Prostate gland (tissue), 2 donors: ENCODE results near the gene PUSL1. TPM values are rescaled to one million over a fixed set of nuclear protein-coding genes. Genes with fewer than 3 reads are reported as not detected.

Experiments
- DNase-seq: peaks from one replicate; pipeline ENCODE4 v3.0.0-alpha.2; 2019; ENCODE audit warnings: low spot score
- H3K27ac ChIP-seq, 2 donors: fragments of 200-600 bp; sonication (generic); 2 replicates each; pipeline ENCODE4 v1.5.1; 2017 to 2019
- H3K27me3 ChIP-seq: fragments of 200-600 bp; sonication (generic); replicated peaks from 2 replicates; pipeline ENCODE4 v1.5.1; 2019; ENCODE audit not compliant: insufficient read depth
- H3K36me3 ChIP-seq, 2 donors: fragments of 200-600 bp; sonication (generic); 1 replicate in 1 of 2; 2 replicates in 1 of 2; pipeline versions ENCODE4 v1.5.1 to v1.8.1; 2017 to 2019
- H3K4me1 ChIP-seq: fragments of 200-600 bp; sonication (generic); replicated peaks from 2 replicates; pipeline ENCODE4 v1.5.1; 2019
- H3K4me3 ChIP-seq, 2 donors: fragments of 200-600 bp; sonication (generic); 2 replicates each; pipeline ENCODE4 v1.5.1; 2017 to 2019
- H3K9me3 ChIP-seq: fragments of 200-600 bp; sonication (generic); 2 replicates; pipeline ENCODE4 v1.5.1; 2017
- POLR2A ChIP-seq: fragments of 450-650 bp; IDR thresholded peaks from one replicate; pipeline ENCODE4 v1.6.1; 2016; ENCODE audit warnings: antibody characterized with exemption, mild to moderate bottlenecking
- POLR2AphosphoS5 ChIP-seq: sonication (generic); formaldehyde crosslinking; IDR thresholded peaks from one replicate; pipeline ENCODE4 v1.6.1; 2017; ENCODE audit warnings: antibody characterized with exemption
- WGBS: methylation state at CpG from one replicate; pipeline ENCODE4 v1.1.5; 2018; 5-methylcytosine and 5-hydroxymethylcytosine counted together
- intact Hi-C: fragments of 100-400 bp; cut with DNase I; formaldehyde crosslinking; loops from one replicate; pipeline ENCODE4 v1.14.2; 2022
- total RNA-seq, 2 donors: library from RNA; depleted of rRNA; stranded (reverse); fragments of >200 nt; gene quantifications; one replicate each; pipeline ENCODE4 v1.1.0, GENCODE V29; 2016
- TF ChIP-seq, protein P1 (sequence below), 4 experiments: fragments of 200-600 bp in 2 of 4; fragments of 450-650 bp in 2 of 4; sonication (generic) in 2 of 4; IDR thresholded peaks; 1 replicate in 3 of 4; 2 replicates in 1 of 4; pipeline ENCODE4 v1.5.1; 2016 to 2019; ENCODE audit warnings: antibody characterized with exemption in 4 of 4, mild to moderate bottlenecking in 2 of 4, moderate library complexity in 2 of 4

The PUSL1 gene
- total RNA-seq, 2 donors from 2014 or later = 30.6 to 36.9 TPM

DNA sequence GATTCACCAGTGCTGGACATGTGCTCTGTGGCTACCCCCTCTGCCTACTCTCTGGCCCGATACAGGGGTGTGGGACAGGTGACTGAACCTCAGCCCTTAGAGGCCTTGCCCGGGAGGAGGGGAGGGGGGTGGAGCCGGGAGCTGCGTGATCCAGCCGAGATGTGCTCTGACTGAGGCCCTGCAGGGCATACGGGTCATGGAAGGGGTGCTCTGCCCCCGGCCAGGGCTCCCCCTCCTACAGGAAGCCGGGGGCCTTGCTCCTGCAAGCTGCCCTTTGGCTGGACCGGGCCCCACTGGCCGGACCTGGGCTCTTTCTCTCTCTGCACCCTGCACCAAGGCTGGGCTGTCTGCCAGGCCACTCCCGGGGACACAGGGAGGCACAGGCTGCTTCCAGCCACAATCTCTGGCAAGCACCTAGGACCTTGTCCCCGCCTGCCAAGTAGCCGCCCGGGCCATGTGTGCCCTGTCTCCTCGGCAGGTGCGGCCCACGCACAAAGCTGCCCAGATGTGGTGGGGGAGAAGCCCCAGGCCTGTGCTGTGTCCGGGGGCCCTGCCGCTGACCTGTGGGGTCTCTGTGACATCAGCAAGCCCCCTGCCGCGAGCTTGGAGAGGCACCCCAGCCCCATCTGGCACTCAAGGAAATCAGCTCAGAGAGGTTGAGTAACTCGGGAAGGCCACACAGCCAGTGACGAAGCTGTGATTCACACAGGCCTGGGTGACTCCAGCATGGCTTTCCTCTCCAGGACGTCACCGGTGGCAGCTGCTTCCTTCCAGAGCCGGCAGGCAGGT, 26.7 kb upstream of the PUSL1 start:
- Histone ChIP-seq H3K36me3 (no peaks in the 10 kb centered on the region), H3K27ac (no peak overlapping the region), H3K4me1 (no peaks in the 10 kb centered on the region), H3K9me3 (no peaks in the 10 kb centered on the region), H3K27me3 (peaks cover 3% of the 10 kb centered on the region), H3K4me3 (no peak overlapping the region)
- 39% methylated on average over 24 of the region's 26 CpGs for WGBS
- intact Hi-C loops = no loop called here
- peak; percentile 73 for DNase-seq
- TF ChIP-seq POLR2AphosphoS5 = peak; percentile 22
- no peak for TF ChIP-seq POLR2A

DNA sequence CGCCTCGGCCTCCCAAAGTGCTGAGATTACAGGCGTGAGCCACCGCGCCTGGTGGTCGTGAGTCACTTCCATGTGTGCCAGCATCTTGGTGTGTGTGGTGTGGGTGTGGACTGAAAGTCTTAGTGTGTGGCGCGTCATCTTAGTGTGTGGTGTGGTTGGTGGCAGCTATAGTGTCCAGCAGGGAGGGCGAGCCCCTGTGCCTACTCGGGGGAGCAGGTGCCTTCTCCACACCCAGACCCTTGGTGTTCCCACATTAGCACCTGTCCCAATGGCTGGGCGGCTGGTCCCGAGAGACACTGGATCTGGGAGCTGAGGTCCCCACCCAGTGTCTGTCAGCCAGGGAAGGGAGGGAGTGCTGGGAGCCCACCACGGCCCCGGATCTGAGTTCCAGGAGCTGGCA, 25.4 kb upstream of the PUSL1 start:
- no peaks in the 10 kb centered on the region for H3K36me3 ChIP-seq
- DNase-seq = no peak
- TF ChIP-seq POLR2A = no peak
- TF ChIP-seq POLR2AphosphoS5 = no peak
- TF ChIP-seq, protein P1, sequence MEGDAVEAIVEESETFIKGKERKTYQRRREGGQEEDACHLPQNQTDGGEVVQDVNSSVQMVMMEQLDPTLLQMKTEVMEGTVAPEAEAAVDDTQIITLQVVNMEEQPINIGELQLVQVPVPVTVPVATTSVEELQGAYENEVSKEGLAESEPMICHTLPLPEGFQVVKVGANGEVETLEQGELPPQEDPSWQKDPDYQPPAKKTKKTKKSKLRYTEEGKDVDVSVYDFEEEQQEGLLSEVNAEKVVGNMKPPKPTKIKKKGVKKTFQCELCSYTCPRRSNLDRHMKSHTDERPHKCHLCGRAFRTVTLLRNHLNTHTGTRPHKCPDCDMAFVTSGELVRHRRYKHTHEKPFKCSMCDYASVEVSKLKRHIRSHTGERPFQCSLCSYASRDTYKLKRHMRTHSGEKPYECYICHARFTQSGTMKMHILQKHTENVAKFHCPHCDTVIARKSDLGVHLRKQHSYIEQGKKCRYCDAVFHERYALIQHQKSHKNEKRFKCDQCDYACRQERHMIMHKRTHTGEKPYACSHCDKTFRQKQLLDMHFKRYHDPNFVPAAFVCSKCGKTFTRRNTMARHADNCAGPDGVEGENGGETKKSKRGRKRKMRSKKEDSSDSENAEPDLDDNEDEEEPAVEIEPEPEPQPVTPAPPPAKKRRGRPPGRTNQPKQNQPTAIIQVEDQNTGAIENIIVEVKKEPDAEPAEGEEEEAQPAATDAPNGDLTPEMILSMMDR (IDR thresholded peaks at IDR 0.05) = no peak
- WGBS = 89% methylated on average over 13 of the region's 14 CpGs
- no peak overlapping the region for H3K4me3 ChIP-seq
- intact Hi-C loops = no loop called here
- H3K27ac ChIP-seq = no peak overlapping the region
- no peaks in the 10 kb centered on the region for H3K4me1 ChIP-seq
- no peaks in the 10 kb centered on the region for H3K9me3 ChIP-seq
- H3K27me3 ChIP-seq = peaks cover 3% of the 10 kb centered on the region

DNA sequence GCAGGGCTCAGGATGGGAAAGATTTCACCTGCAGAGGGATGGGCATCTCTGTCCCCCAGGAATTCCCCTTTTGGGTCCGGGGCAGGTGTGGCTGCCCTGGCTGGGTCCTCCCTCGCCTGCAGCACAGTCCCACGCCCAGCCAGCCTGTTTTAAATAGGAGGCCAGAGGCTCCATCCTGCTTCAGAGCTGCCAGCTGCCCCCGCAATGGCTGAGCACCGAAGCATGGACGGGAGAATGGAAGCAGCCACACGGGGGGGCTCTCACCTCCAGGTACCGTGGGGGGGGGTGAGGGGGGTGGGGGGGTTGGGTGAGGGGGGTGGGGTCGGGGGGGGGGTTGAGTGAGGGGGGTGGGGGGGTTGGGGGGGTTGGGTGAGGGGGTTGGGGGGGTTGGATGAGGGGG, 24.6 kb upstream of the PUSL1 start:
- TF ChIP-seq POLR2A (no peak), POLR2AphosphoS5 (no peak)
- TF ChIP-seq, protein P1 (IDR thresholded peaks at IDR 0.05) = no peak
- H3K4me1 ChIP-seq = no peaks in the 10 kb centered on the region
- no peak overlapping the region for H3K4me3 ChIP-seq
- peaks cover 3% of the 10 kb centered on the region for H3K27me3 ChIP-seq
- H3K9me3 ChIP-seq = no peaks in the 10 kb centered on the region
- WGBS = 7% methylated on average over 3 of the region's 9 CpGs
- intact Hi-C loops = no loop called here
- DNase-seq = no peak
- H3K36me3 ChIP-seq = no peaks in the 10 kb centered on the region
- H3K27ac ChIP-seq = no peak overlapping the region

DNA sequence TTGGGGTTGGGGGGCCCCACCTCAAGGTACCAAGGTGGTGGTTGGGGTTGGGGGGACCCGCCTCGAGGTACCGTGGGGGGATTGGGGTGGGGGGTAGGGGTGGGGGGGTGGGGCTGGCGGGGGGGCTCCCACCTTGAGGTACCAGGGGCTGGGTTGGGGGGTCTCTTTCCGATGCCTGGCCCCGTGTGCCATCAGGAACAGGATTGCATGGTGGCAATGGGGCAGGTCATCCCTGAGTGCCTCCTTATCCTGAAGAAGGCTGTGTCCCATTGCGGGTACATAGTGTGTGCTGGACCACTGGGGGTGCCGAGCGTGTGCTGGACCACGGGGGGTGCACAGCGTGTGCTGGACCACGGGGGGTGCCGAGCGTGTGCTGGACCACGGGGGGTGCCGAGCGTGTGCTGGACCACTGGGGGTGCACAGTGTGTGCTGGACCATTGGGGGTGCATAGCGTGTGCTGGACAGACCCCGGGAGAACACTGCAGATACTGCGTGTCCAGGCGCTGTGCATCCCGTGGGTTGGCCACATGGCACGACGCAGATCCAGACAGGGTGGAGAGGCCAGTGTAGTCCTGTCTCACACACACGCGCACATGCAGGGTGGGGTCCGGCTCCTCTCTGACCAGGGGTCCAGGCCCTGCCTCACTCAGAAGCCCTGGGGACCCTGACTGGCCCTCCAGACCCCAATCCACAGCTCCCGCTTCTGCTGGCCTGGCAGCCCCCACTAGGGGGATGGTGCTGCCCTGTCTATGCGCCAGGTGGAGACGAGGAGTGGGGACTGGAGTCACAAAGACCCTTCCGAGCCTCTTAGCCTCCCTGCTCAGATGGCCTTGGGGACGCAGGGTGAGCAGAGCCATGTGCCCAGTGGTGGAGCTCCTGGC, 23.9 kb upstream of the PUSL1 start:
- DNase-seq = no peak
- Histone ChIP-seq H3K4me3 (no peak overlapping the region), H3K9me3 (no peaks in the 10 kb centered on the region), H3K4me1 (no peaks in the 10 kb centered on the region), H3K27ac (no peak overlapping the region), H3K27me3 (peaks cover 3% of the 10 kb centered on the region), H3K36me3 (no peaks in the 10 kb centered on the region)
- intact Hi-C loops = no loop called here
- TF ChIP-seq, protein P1 (IDR thresholded peaks at IDR 0.05) = no peak
- no peak for TF ChIP-seq POLR2A
- TF ChIP-seq POLR2AphosphoS5 = no peak
- 81% methylated on average over 26 of the region's 32 CpGs for WGBS

DNA sequence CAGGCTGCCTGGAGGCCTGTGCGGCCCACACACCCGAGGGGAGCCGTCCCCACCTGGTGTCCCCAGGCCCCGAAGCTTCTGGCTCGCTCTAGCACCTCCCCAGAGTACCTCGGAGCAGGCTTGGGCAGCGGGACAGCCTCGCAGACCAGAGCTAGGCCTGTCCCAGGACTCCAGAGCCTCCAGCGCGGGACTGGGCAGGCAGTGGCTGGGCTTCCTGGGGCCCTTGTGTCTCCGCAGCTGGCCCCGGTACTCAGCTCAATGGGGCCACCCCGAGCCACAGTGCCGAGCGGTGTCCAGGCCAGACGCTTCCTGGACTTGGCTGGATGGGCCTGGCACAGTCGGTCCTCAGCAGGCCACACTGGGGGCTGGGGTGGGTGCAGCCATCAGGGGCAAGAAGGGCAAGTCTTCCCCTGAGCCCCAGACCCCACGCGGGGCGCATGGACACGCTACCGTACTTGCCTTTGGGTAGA, 23.3 kb upstream of the PUSL1 start:
- no peak overlapping the region for H3K27ac ChIP-seq
- 90% methylated on average over 22 of the region's 22 CpGs for WGBS
- intact Hi-C loops = no loop called here

More for the DNA sequence above, 23.3 kb upstream of the PUSL1 start:
- DNase-seq = no peak
- Histone ChIP-seq H3K4me1 (no peaks in the 10 kb centered on the region), H3K9me3 (no peaks in the 10 kb centered on the region), H3K4me3 (no peak overlapping the region), H3K27me3 (peaks cover 3% of the 10 kb centered on the region), H3K36me3 (no peaks in the 10 kb centered on the region)
- no peak for TF ChIP-seq POLR2A
- TF ChIP-seq, protein P1 (IDR thresholded peaks at IDR 0.05) = no peak
- TF ChIP-seq POLR2AphosphoS5 = no peak
